B cell (primary cell): Measurements from ENCODE around the gene TMEM38A. TPM values are rescaled to one million over a fixed set of nuclear protein-coding genes. Genes with fewer than 3 reads are reported as not detected.

Source experiments
- ATAC-seq: fragments of 200-7000 bp; cut with Tn5 transposase; one replicate; pipeline ENCODE4 v1.10.0; 2021; ENCODE audit warnings: low read depth, mild to moderate bottlenecking, moderate number of reproducible peaks, moderate library complexity
- CTCF ChIA-PET: fragments of 350-600 bp; sonication (Branson Sonifier 250); formaldehyde crosslinking; loops from one replicate; lab custom pipeline; 2021; ENCODE audit warnings: antibody characterized with exemption, inconsistent platforms; lab: Charles Lee
- POLR2A ChIA-PET: fragments of 350-600 bp; sonication (Branson Sonifier 250); formaldehyde crosslinking; loops from one replicate; lab custom pipeline; 2021; ENCODE audit warnings: antibody characterized with exemption; lab: Charles Lee
- DNase-seq: peaks from one replicate; pipeline ENCODE4 v3.0.0; 2013
- H2AFZ ChIP-seq: 2 replicates; pipeline ENCODE4 v1.6.1; 2012; ENCODE audit warnings: mild to moderate bottlenecking, low read depth, low read length; ENCODE audit not compliant: insufficient read depth, poor library complexity, severe bottlenecking
- H3K27ac ChIP-seq, 2 donors: 1 replicate in 1 of 2; 2 replicates in 1 of 2; pipeline ENCODE4 v1.5.1; 2012 to 2013; ENCODE audit warnings: low read length in 2 of 2, mild to moderate bottlenecking in 2 of 2, moderate library complexity in 1 of 2
- H3K27me3 ChIP-seq, 4 experiments: fragments of 200-600 bp in 1 of 4; sonication (generic) in 1 of 4; replicated peaks in 1 of 4; 1 replicate in 2 of 4; 2 replicates in 2 of 4; pipeline versions ENCODE4 v1.6.1 to v1.7.0; 2013 to 2016; ENCODE audit warnings: low read length in 3 of 4, mild to moderate bottlenecking in 2 of 4, mixed read lengths in 1 of 4, moderate library complexity in 1 of 4; ENCODE audit not compliant: insufficient read depth in 4 of 4, control insufficient read depth in 3 of 4; ENCODE audit errors: control extremely low read depth in 1 of 4
- H3K36me3 ChIP-seq, 2 experiments: replicated peaks in 1 of 2; 1 replicate in 1 of 2; 2 replicates in 1 of 2; pipeline versions ENCODE4 v1.6.1 to v1.7.1; 2013; ENCODE audit warnings: low read length in 1 of 2; ENCODE audit not compliant: insufficient read depth in 2 of 2, control insufficient read depth in 1 of 2; ENCODE audit errors: control extremely low read depth in 1 of 2, extremely low read depth in 1 of 2
- H3K4me1 ChIP-seq, 2 donors: fragments of 200-600 bp in 1 of 2; sonication (generic) in 1 of 2; 1 replicate in 1 of 2; 2 replicates in 1 of 2; pipeline versions ENCODE4 v1.5.1 to v1.6.1; 2013 to 2017; ENCODE audit warnings: low read length in 2 of 2; ENCODE audit not compliant: control insufficient read depth in 2 of 2, insufficient read depth in 2 of 2
- H3K4me2 ChIP-seq: replicated peaks from 2 replicates; pipeline ENCODE3; 2012; ENCODE audit warnings: mild to moderate bottlenecking, low read depth, low read length; ENCODE audit not compliant: poor library complexity, severe bottlenecking
- H3K4me3 ChIP-seq, 5 experiments: fragments of 200-600 bp in 1 of 5; sonication (generic) in 1 of 5; 1 replicate in 3 of 5; 2 replicates in 2 of 5; pipeline versions ENCODE4 v1.5.1 to v1.7.0; 2011 to 2016; ENCODE audit warnings: low read length in 4 of 5, mild to moderate bottlenecking in 4 of 5, low read depth in 2 of 5, control low read depth in 1 of 5, moderate library complexity in 1 of 5; ENCODE audit not compliant: insufficient read depth in 1 of 5; ENCODE audit errors: control extremely low read depth in 1 of 5, extremely low read depth in 1 of 5
- H3K79me2 ChIP-seq: fragments of 200-600 bp; sonication (generic); one replicate; pipeline ENCODE4 v1.6.0; 2016; ENCODE audit warnings: low read length; ENCODE audit not compliant: control insufficient read depth, insufficient read depth
- H3K9ac ChIP-seq: fragments of 200-600 bp; sonication (generic); 2 replicates; pipeline ENCODE4 v1.6.1; 2017; ENCODE audit warnings: mild to moderate bottlenecking, low read length, moderate library complexity
- H3K9me3 ChIP-seq, 3 donors: one replicate each; pipeline versions ENCODE4 v1.6.1 to v1.7.1; 2013; ENCODE audit warnings: low read length in 2 of 3; ENCODE audit not compliant: control insufficient read depth in 2 of 3, insufficient read depth in 1 of 3; ENCODE audit errors: control extremely low read depth in 1 of 3
- H4K20me1 ChIP-seq: 2 replicates; pipeline ENCODE4 v1.6.0; 2012; ENCODE audit warnings: mild to moderate bottlenecking, low read length; ENCODE audit not compliant: insufficient read depth, control insufficient read depth, poor library complexity, severe bottlenecking
- H3K27ac Mint-ChIP-seq: one replicate; pipeline ENCODE4 v1.8.0; 2021; ENCODE audit warnings: mixed read lengths
- H3K27me3 Mint-ChIP-seq: one replicate; pipeline ENCODE4 v1.8.0; 2021; ENCODE audit warnings: mixed read lengths
- H3K4me1 Mint-ChIP-seq: one replicate; pipeline ENCODE4 v1.8.0; 2021; ENCODE audit warnings: mixed read lengths
- H3K4me3 Mint-ChIP-seq: one replicate; pipeline ENCODE4 v1.8.0; 2021; ENCODE audit warnings: mixed read lengths
- H3K9me3 Mint-ChIP-seq: one replicate; pipeline ENCODE4 v1.8.0; 2022; ENCODE audit warnings: mixed read lengths; ENCODE audit not compliant: insufficient read depth
- CTCF ChIP-seq: fragments of 200-600 bp; IDR thresholded peaks from one replicate; pipeline ENCODE4 v1.8.0; 2022; ENCODE audit warnings: antibody characterized with exemption, mild to moderate bottlenecking
- EZH2 ChIP-seq: IDR thresholded peaks from 2 replicates; pipeline ENCODE4 v1.6.1; 2012; ENCODE audit warnings: borderline replicate concordance, low read depth, mild to moderate bottlenecking, moderate library complexity, low read length; ENCODE audit not compliant: insufficient read depth, poor library complexity, severe bottlenecking
- WGBS: methylation state at CpG from one replicate; pipeline ENCODE4 v1.1.5; 2013; ENCODE audit warnings: missing lambda C conversion rate; ENCODE audit not compliant: insufficient coverage; 5-methylcytosine and 5-hydroxymethylcytosine counted together
- intact Hi-C: fragments of 100-400 bp; cut with micrococcal nuclease; formaldehyde crosslinking; loops from one replicate; pipeline ENCODE4 v1.10.0; 2022
- polyA plus RNA-seq: library from polyadenylated mRNA; depleted of rRNA; stranded (reverse); fragments of >200 nt; gene quantifications from 2 replicates; pipeline ENCODE4 v1.2.3, GENCODE V29; 2012
- total RNA-seq, 2 donors: library from RNA; stranded (reverse); fragments of 120-200 nt in 1 of 2; gene quantifications; 1 replicate in 1 of 2; 2 replicates in 1 of 2; pipeline versions ENCODE4 v1.2.3 to v1.2.4, GENCODE V29; 2013 to 2022

The TMEM38A gene
- total and polyA plus RNA-seq, 2 donors (not counting 1 experiment from before 2014, with no cell fraction given): 5.7 to 7.1 TPM

- no peak for DNase-seq
- Histone ChIP-seq H3K79me2 (peaks cover 100% of the 10 kb centered on the region), H3K4me1 (peaks cover 39 to 57% of the 10 kb centered on the region in 2 donors), H2AFZ (no peak overlapping the region), H3K4me3 (no peak overlapping the region), H3K27me3 (no peaks in the 10 kb centered on the region), H3K36me3 (peaks cover 0 to 14% of the 10 kb centered on the region in 2 experiments), H3K4me2 (peak overlapping the region; percentile 20), H3K9me3 (no peaks in the 10 kb centered on the region), H3K27ac (no peak overlapping the region), H4K20me1 (peaks cover 100% of the 10 kb centered on the region), H3K9ac (no peak overlapping the region)
- Mint-ChIP-seq H3K9me3 (no peaks in the 10 kb centered on the region), H3K27ac (peak overlapping the region; percentile 57), H3K4me3 (peak overlapping the region; percentile 50), H3K27me3 (no peaks in the 10 kb centered on the region), H3K4me1 (peaks cover 85% of the 10 kb centered on the region)
- intact Hi-C loops: no loop called here
- ChIA-PET POLR2A (interaction anchor here (1.3 kb wide), 1 partner anchor 10 kb away, joined by 3 read pairs; the partner anchor contains the start of gene MED26), CTCF (interaction anchor here (0.8 to 1.4 kb wide), 4 partner anchors 9 to 371 kb away, joined by 3 to 5 read pairs (median 4); partner anchors contain the start of gene MED26)
- peak; percentile 28 for ATAC-seq
- 46% methylated on average over 6 of the region's 7 CpGs for WGBS
- TF ChIP-seq EZH2: no peak
Observed at GRCh38 chr19:16618248-16618647, 42.7 kb upstream of the TMEM38A start.

GRCh38 chr19:16619457-16619856, 41.5 kb upstream of the TMEM38A start:
- peaks cover 39 to 57% of the 10 kb centered on the region in 2 donors for H3K4me1 ChIP-seq
- no peak for ATAC-seq
- H3K4me3 ChIP-seq: no peak overlapping the region
- ChIA-PET CTCF (interaction anchor here (1.3 kb wide), 1 partner anchor 8 kb away, joined by 5 read pairs; the partner anchor contains the start of gene MED26), POLR2A (no interaction called here)
- intact Hi-C loops: no loop called here
- H3K79me2 ChIP-seq: peaks cover 100% of the 10 kb centered on the region
- no peak overlapping the region for H2AFZ ChIP-seq
- peaks cover 0 to 23% of the 10 kb centered on the region in 2 experiments for H3K36me3 ChIP-seq
- H4K20me1 ChIP-seq: peaks cover 100% of the 10 kb centered on the region
- no peaks in the 10 kb centered on the region for H3K27me3 ChIP-seq
- no peak overlapping the region for H3K27ac ChIP-seq
- H3K9me3 ChIP-seq: no peaks in the 10 kb centered on the region
- WGBS: 92% methylated on average over 6 of the region's 7 CpGs
- Mint-ChIP-seq H3K27ac (peak overlapping the region; percentile 57), H3K9me3 (no peaks in the 10 kb centered on the region), H3K4me1 (peaks cover 86% of the 10 kb centered on the region), H3K4me3 (no peak overlapping the region), H3K27me3 (no peaks in the 10 kb centered on the region)
- no peak for TF ChIP-seq CTCF
- no peak for TF ChIP-seq EZH2
- no peak overlapping the region for H3K9ac ChIP-seq
- DNase-seq: no peak
- no peak overlapping the region for H3K4me2 ChIP-seq
